ENCODE data around the gene PPP1R8.

The PPP1R8 gene

DNA sequence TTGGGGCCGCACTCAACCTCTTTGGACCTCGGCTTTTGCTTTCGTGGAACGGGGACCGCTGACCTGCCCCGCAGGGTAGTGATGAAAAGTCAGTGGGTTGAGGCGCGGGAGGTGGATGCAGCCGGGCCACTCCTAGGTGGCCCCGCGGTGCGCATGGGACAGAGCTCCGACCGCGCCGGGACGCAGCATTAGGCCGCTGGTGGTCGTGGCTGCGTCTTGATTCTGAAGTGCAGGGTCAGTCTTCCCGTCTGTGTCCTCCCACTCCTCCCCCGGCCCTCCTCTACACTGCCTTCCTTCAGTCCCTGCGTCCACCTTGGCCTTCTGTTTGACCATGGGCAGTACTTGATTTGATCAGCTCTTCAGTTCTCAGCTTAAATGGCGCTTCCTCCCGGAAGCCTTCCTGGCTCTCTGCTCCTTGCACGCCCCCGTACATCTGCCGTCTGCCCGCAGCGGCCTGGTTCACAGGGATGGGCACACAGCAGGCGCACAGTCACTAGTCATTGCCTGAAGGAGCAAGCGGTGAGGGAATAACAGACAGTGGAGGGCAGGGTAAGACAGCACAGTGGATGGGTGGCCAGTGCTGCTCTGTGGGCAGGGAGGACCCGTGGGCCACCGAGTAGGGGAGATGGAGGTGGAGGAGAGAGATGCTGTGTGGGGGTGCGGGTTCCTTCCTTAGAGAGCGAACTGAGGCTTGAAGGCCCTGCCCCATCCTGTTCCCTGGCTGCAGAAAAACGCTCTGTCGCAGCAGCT is 42.4 kb downstream of the PPP1R8 start:
- FAIRE-seq (no peak), DNase-seq (ENCODE audit: insufficient read length, low spot score) (no peak)
- TF ChIP-seq, protein P1, sequence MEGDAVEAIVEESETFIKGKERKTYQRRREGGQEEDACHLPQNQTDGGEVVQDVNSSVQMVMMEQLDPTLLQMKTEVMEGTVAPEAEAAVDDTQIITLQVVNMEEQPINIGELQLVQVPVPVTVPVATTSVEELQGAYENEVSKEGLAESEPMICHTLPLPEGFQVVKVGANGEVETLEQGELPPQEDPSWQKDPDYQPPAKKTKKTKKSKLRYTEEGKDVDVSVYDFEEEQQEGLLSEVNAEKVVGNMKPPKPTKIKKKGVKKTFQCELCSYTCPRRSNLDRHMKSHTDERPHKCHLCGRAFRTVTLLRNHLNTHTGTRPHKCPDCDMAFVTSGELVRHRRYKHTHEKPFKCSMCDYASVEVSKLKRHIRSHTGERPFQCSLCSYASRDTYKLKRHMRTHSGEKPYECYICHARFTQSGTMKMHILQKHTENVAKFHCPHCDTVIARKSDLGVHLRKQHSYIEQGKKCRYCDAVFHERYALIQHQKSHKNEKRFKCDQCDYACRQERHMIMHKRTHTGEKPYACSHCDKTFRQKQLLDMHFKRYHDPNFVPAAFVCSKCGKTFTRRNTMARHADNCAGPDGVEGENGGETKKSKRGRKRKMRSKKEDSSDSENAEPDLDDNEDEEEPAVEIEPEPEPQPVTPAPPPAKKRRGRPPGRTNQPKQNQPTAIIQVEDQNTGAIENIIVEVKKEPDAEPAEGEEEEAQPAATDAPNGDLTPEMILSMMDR (IDR thresholded peaks at IDR 0.05; ENCODE audit: insufficient read depth, missing control alignments), result no peak

DNA sequence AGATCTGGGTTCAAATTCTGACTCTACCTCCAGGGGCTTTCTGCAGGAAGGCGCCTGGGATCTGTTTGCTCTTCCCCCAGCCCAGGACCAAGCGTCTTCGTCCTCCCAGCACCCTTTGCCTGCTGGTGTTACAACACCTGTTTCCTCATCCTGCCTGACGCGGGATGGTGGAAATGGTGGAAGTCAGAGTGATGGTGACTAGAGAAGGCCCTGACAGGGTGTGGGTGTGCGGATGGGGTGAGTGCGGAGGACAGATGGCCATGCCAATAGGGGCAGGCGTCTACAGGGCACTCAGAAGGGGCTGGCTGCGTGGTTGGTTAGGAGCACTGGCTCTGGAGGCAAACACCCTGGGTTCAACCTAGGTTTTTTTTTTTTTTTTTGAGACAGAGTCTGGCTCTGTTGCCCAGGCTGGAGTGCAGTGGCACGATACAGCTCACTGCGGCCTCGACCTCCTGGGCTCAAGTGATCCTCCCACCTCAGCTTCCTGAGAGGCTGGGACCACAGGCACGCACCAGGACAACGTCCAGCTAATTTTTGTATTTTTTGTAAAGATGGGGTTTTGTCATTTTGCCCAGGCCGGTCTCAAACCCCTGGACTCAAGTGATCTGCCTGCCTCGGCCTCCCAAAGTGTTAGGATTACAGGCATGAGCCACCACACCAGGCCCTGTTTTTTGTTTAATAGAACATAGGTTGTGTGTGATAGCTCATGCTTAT is 43.2 kb downstream of the PPP1R8 start:
- DNase-seq (ENCODE audit: insufficient read length, low spot score) (no peak), FAIRE-seq (no peak)
- TF ChIP-seq, protein P1 (IDR thresholded peaks at IDR 0.05; ENCODE audit: insufficient read depth, missing control alignments), result no peak

- peak; percentile 5 for DNase-seq (ENCODE audit: insufficient read length, low spot score)
- TF ChIP-seq, protein P1 (IDR thresholded peaks at IDR 0.05; ENCODE audit: insufficient read depth, missing control alignments), result no peak
- no peak for FAIRE-seq
Measured at GRCh38 chr1:27876341-27877114, 45.9 kb downstream of the PPP1R8 start.

- DNase-seq (ENCODE audit: insufficient read length, low spot score) (no peak), FAIRE-seq (no peak)
- TF ChIP-seq, protein P1 (IDR thresholded peaks at IDR 0.05; ENCODE audit: insufficient read depth, missing control alignments), result no peak
Measured at GRCh38 chr1:27877115-27877416, 46.5 kb downstream of the PPP1R8 start.

GRCh38 chr1:27878039-27878438 is 47.5 kb downstream of the PPP1R8 start:
- FAIRE-seq (no peak), DNase-seq (ENCODE audit: insufficient read length, low spot score) (no peak)
- TF ChIP-seq, protein P1 (IDR thresholded peaks at IDR 0.05; ENCODE audit: insufficient read depth, missing control alignments), result no peak

- FAIRE-seq (no peak), DNase-seq (ENCODE audit: insufficient read length, low spot score) (no peak)
- TF ChIP-seq, protein P1 (IDR thresholded peaks at IDR 0.05; ENCODE audit: insufficient read depth, missing control alignments), result no peak
Measured at GRCh38 chr1:27878787-27879335, 48.3 kb downstream of the PPP1R8 start.

All from D721Med (cell line).